NCI-H2107 treated with DMSO at 0.1 percent for 48 hours (cell line): ENCODE results near the gene HSFX4.
A peak's percentile ranks its signal among the peaks of the same experiment; 100 is the strongest.
"Not testable (repeated sequence)": the region's sequence is repeated elsewhere in the genome, so short reads cannot be mapped to it uniquely, and the experiment has no call there.

ENCODE experiments used
- DNase-seq: peaks from one replicate; lab custom pipeline; 2025; ENCODE audit not compliant: unreplicated experiment; lab: John Stamatoyannopoulos, UW

HSFX4 gene

GRCh38 chrX:149937328-149937727, 8.0 kb downstream of the HSFX4 start:
- not testable (repeated sequence) for DNase-seq

GRCh38 chrX:149937871-149938426, 8.6 kb downstream of the HSFX4 start:
- DNase-seq: no peak

GRCh38 chrX:149938427-149938880, 9.1 kb downstream of the HSFX4 start, which contains the start of gene EOLA2:
Gene EOLA2 (minus strand): TSS chrX:149938491. CDS start chrX:149933874, 4,617 bp downstream.
- peak; percentile 92 for DNase-seq

- DNase-seq: peak; percentile 72
Observed at GRCh38 chrX:149938881-149939654, 9.7 kb downstream of the HSFX4 start.

GRCh38 chrX:149939655-149939904, 10.2 kb downstream of the HSFX4 start:
- DNase-seq: no peak

GRCh38 chrX:149939905-149940673, 10.7 kb downstream of the HSFX4 start:
- peak; percentile 88 for DNase-seq

- DNase-seq: not testable (repeated sequence)
Observed at GRCh38 chrX:149940674-149941024, 11.3 kb downstream of the HSFX4 start.

- not testable (repeated sequence) for DNase-seq
Observed at GRCh38 chrX:149945087-149945670, 15.8 kb downstream of the HSFX4 start.

GRCh38 chrX:149945820-149946219, 16.4 kb downstream of the HSFX4 start:
- DNase-seq: not testable (repeated sequence)

GRCh38 chrX:149946932-149947331, 17.6 kb downstream of the HSFX4 start:
- DNase-seq: not testable (repeated sequence)

- no peak for DNase-seq
Observed at GRCh38 chrX:149948016-149948415, 18.6 kb downstream of the HSFX4 start.

GRCh38 chrX:149949743-149950436, 20.5 kb downstream of the HSFX4 start:
- no peak for DNase-seq

- no peak for DNase-seq
Observed at GRCh38 chrX:149950681-149951080, 21.3 kb downstream of the HSFX4 start.

GRCh38 chrX:149961572-149961971, 32.2 kb downstream of the HSFX4 start:
- no peak for DNase-seq

GRCh38 chrX:149962010-149962409, 32.6 kb downstream of the HSFX4 start:
- no peak for DNase-seq

GRCh38 chrX:149962859-149963757, 33.7 kb downstream of the HSFX4 start:
- DNase-seq: peak; percentile 42

GRCh38 chrX:149979126-149979644, 49.8 kb downstream of the HSFX4 start:
- no peak for DNase-seq
